ENCODE data around the gene FGF1.

The FGF1 gene

DNA sequence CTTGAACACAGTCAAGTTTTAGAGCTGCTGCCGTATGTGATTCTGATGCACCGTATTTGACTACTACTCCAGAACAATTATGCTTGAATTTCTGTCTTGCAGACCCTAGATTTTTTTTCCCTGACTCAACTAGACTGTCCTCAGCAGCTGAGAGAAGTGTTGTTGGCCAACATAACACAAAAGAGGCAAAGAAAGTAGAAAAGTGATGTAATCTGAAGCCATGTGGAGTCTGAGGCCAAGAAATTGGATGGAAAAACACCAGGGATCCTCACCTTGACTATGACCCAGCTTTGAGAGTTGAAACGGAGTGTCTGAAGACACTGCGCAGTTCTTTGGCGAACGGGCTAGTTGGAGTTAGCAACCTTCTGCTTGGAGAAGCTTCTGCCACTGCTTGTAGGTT is 36.3 kb upstream of the FGF1 start:
- DNase-seq (ENCODE audit: low spot score): no peak
- TF ChIP-seq, protein P1, sequence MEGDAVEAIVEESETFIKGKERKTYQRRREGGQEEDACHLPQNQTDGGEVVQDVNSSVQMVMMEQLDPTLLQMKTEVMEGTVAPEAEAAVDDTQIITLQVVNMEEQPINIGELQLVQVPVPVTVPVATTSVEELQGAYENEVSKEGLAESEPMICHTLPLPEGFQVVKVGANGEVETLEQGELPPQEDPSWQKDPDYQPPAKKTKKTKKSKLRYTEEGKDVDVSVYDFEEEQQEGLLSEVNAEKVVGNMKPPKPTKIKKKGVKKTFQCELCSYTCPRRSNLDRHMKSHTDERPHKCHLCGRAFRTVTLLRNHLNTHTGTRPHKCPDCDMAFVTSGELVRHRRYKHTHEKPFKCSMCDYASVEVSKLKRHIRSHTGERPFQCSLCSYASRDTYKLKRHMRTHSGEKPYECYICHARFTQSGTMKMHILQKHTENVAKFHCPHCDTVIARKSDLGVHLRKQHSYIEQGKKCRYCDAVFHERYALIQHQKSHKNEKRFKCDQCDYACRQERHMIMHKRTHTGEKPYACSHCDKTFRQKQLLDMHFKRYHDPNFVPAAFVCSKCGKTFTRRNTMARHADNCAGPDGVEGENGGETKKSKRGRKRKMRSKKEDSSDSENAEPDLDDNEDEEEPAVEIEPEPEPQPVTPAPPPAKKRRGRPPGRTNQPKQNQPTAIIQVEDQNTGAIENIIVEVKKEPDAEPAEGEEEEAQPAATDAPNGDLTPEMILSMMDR (IDR thresholded peaks at IDR 0.05; ENCODE audit: extremely low read depth, insufficient read depth, missing control alignments): no peak
- in situ Hi-C loops (cut with MboI; ENCODE audit: low pct_unique_long_range_greater_than_20kb, low sequenced_read_pairs, unreplicated experiment): no loop called here

- no peak for DNase-seq (ENCODE audit: low spot score)
- TF ChIP-seq, protein P1 (IDR thresholded peaks at IDR 0.05; ENCODE audit: extremely low read depth, insufficient read depth, missing control alignments): no peak
- in situ Hi-C loops (cut with MboI; ENCODE audit: low pct_unique_long_range_greater_than_20kb, low sequenced_read_pairs, unreplicated experiment): no loop called here
Measured at GRCh38 chr5:142720641-142721271, 34.9 kb upstream of the FGF1 start.

GRCh38 chr5:142719836-142720370 is 34.0 kb upstream of the FGF1 start:
- TF ChIP-seq, protein P1 (IDR thresholded peaks at IDR 0.05; ENCODE audit: extremely low read depth, insufficient read depth, missing control alignments): no peak
- in situ Hi-C loops (cut with MboI; ENCODE audit: low pct_unique_long_range_greater_than_20kb, low sequenced_read_pairs, unreplicated experiment): no loop called here
- no peak for DNase-seq (ENCODE audit: low spot score)

- TF ChIP-seq, protein P1 (IDR thresholded peaks at IDR 0.05; ENCODE audit: extremely low read depth, insufficient read depth, missing control alignments): peak; percentile 50
- no peak for DNase-seq (ENCODE audit: low spot score)
- in situ Hi-C loops (cut with MboI; ENCODE audit: low pct_unique_long_range_greater_than_20kb, low sequenced_read_pairs, unreplicated experiment): no loop called here
Measured at GRCh38 chr5:142717582-142718215, 31.8 kb upstream of the FGF1 start.

GRCh38 chr5:142716963-142717362 is 31.1 kb upstream of the FGF1 start:
- in situ Hi-C loops (cut with MboI; ENCODE audit: low pct_unique_long_range_greater_than_20kb, low sequenced_read_pairs, unreplicated experiment): no loop called here
- peak; percentile 40 for DNase-seq (ENCODE audit: low spot score)
- TF ChIP-seq, protein P1 (IDR thresholded peaks at IDR 0.05; ENCODE audit: extremely low read depth, insufficient read depth, missing control alignments): peak; percentile 59

- in situ Hi-C loops (cut with MboI; ENCODE audit: low pct_unique_long_range_greater_than_20kb, low sequenced_read_pairs, unreplicated experiment): no loop called here
- DNase-seq (ENCODE audit: low spot score): no peak
- TF ChIP-seq, protein P1 (IDR thresholded peaks at IDR 0.05; ENCODE audit: extremely low read depth, insufficient read depth, missing control alignments): no peak
Measured at GRCh38 chr5:142715291-142715690, 29.4 kb upstream of the FGF1 start.
